Gastrocnemius medialis (tissue), 4 donors: ENCODE data around the gene PRPF18.

Source experiments
- CTCF ChIP-seq, 5 experiments: fragments of 450-650 bp in 3 of 5; fragments of 200-600 bp in 2 of 5; sonication (generic) in 2 of 5; IDR thresholded peaks in 4 of 5; conservative IDR thresholded peaks in 1 of 5; 1 replicate in 4 of 5; 2 replicates in 1 of 5; pipeline ENCODE4 v1.5.1; 2016 to 2019; ENCODE audit warnings: antibody characterized with exemption in 5 of 5, mild to moderate bottlenecking in 3 of 5, moderate library complexity in 3 of 5
- POLR2A ChIP-seq, 2 donors: fragments of 450-650 bp; IDR thresholded peaks; one replicate each; pipeline ENCODE4 v1.6.1; 2017; ENCODE audit warnings: antibody characterized with exemption in 2 of 2, mild to moderate bottlenecking in 2 of 2, moderate library complexity in 2 of 2

DNA sequence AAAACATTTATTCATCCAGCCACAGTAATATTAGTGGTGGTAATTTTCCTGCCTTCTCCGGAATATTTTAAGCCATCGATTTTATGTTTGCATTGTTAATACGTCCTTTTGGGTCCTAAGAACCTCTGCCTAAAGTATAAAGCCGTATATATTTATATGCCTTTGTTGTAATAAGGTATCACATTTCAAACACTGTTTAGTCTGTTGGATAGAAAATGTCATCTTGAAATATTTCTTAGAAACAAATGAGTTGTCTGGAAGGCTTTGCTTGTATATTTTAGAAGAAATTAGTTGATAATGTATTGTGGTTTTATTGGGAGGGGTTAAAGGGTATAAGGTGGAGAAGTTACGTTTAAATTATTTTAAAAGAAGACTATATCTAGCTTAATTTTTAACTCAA, 11.1 kb downstream of the PRPF18 start:
- TF ChIP-seq CTCF (IDR thresholded peaks at IDR 0.05 in 4 of 5, conservative IDR thresholded peaks at IDR 0.05 in 1 of 5), result no peak
- TF ChIP-seq POLR2A (IDR thresholded peaks at IDR 0.05), result no peak
